Central memory CD8-positive, alpha-beta T cell (primary cell): Measurements from ENCODE around the gene ARL3.
"Not testable (repeated sequence)": the region's sequence is repeated elsewhere in the genome, so short reads cannot be mapped to it uniquely, and the experiment has no call there.

Experiments
- ATAC-seq: fragments of 150-1000 bp; cut with Tn5 transposase; replicated peaks from 2 replicates; pipeline ENCODE4 v1.10.0; 2022; ENCODE audit warnings: mild to moderate bottlenecking, moderate FRiP score, moderate number of reproducible peaks; ENCODE audit not compliant: poor library complexity, severe bottlenecking; ENCODE audit errors: extremely low read depth
- DNase-seq, 2 donors: peaks; one replicate each; pipeline ENCODE4 v3.0.0; 2021; ENCODE audit warnings: low spot score in 2 of 2
- H3K27ac Mint-ChIP-seq: one replicate; pipeline ENCODE4 v1.8.0; 2022; ENCODE audit warnings: low read depth, mild to moderate bottlenecking, moderate library complexity, mixed read lengths
- H3K27me3 Mint-ChIP-seq: one replicate; pipeline ENCODE4 v1.8.0; 2022; ENCODE audit warnings: mixed read lengths
- H3K36me3 Mint-ChIP-seq: one replicate; pipeline ENCODE4 v1.8.0; 2022; ENCODE audit warnings: mild to moderate bottlenecking, moderate library complexity, mixed read lengths; ENCODE audit not compliant: insufficient read depth
- H3K4me1 Mint-ChIP-seq: one replicate; pipeline ENCODE4 v1.8.0; 2022; ENCODE audit warnings: mixed read lengths
- H3K4me3 Mint-ChIP-seq: one replicate; pipeline ENCODE4 v1.8.0; 2022; ENCODE audit warnings: mild to moderate bottlenecking, moderate library complexity, mixed read lengths
- H3K9me3 Mint-ChIP-seq: one replicate; pipeline ENCODE4 v1.8.0; 2022; ENCODE audit warnings: mixed read lengths

The ARL3 gene

DNA sequence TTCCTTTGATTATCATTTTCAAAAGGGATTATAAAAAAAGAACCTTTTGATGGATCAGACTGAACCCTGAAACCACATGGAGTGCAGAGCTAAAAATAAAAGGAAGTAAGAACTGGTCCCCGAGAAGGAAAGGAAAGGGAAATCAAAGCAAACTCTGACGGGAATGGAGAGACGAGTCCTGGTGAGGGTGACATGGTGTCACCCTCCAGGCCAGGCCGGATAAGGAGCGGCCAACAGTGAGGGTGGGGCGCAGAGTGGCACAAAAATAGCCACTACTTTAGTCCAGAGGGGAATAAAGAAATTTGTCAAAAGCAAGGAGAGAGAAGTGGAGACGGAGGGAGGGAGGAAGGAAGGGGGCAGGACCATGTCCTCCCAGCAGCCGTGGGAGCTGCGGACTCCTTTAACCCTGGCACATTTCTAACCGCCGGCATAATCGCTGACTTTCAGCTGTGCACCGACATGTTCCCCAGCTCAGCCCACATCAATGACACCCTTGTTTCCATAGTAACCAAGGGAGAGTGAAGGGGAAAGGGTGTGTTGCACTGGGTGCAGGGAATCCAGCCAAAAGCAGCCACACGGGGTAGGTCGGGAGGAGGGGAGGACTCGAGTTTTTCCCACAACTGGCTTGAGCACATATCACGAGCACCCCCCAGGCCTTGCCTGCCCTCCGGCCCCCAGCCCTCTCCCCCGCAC lies 40.2 kb downstream of the ARL3 start:
- Mint-ChIP-seq H3K27ac (peak overlapping the region; percentile 73), H3K4me1 (peaks cover 19% of the 10 kb centered on the region), H3K9me3 (no peaks in the 10 kb centered on the region), H3K4me3 (peak overlapping the region; percentile 72), H3K27me3 (no peaks in the 10 kb centered on the region), H3K36me3 (peaks cover 5% of the 10 kb centered on the region)
- peak; percentile 95 for ATAC-seq
- DNase-seq: peak; percentile 33 to 55

DNA sequence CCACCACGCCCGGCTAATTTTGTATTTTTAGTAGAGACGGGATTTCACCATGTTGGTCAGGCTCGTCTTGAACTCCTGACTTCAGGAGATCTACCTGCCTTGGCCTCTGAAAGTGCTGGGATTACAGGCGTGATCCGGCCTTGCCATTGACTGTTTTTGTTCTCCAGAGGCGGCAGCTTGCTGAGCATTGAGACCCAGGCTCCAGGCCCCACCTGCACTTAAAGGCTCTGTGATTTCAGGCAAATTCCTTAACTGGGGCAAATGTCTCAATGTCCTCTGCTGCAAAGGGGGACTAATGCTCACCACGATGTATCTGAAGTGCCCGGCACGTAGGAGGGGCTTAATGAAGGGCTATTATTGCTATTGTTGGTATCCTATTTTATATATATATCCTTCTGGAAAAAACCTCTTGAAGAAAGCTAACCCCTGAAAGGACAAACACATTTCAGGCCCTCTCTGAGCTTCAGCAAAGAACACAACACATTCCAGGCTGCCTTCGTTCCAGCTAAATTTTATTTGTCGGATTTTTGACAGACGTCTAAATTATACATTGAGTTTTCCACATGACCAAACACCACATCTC lies 40.9 kb downstream of the ARL3 start:
- ATAC-seq (no peak), DNase-seq (no peak)
- Mint-ChIP-seq H3K9me3 (no peaks in the 10 kb centered on the region), H3K27me3 (no peaks in the 10 kb centered on the region), H3K36me3 (peaks cover 5% of the 10 kb centered on the region), H3K4me1 (peaks cover 19% of the 10 kb centered on the region), H3K27ac (peak overlapping the region; percentile 73), H3K4me3 (peak overlapping the region; percentile 72)

GRCh38 chr10:102670871-102671434 lies 43.2 kb downstream of the ARL3 start:
- no peaks in the 10 kb centered on the region for H3K9me3 Mint-ChIP-seq
- DNase-seq (no peak), ATAC-seq (no peak)
- peaks cover 19% of the 10 kb centered on the region for H3K4me1 Mint-ChIP-seq
- H3K36me3 Mint-ChIP-seq: peaks cover 1% of the 10 kb centered on the region
- H3K4me3 Mint-ChIP-seq: no peak overlapping the region
- no peaks in the 10 kb centered on the region for H3K27me3 Mint-ChIP-seq
- H3K27ac Mint-ChIP-seq: peak overlapping the region; percentile 57

DNA sequence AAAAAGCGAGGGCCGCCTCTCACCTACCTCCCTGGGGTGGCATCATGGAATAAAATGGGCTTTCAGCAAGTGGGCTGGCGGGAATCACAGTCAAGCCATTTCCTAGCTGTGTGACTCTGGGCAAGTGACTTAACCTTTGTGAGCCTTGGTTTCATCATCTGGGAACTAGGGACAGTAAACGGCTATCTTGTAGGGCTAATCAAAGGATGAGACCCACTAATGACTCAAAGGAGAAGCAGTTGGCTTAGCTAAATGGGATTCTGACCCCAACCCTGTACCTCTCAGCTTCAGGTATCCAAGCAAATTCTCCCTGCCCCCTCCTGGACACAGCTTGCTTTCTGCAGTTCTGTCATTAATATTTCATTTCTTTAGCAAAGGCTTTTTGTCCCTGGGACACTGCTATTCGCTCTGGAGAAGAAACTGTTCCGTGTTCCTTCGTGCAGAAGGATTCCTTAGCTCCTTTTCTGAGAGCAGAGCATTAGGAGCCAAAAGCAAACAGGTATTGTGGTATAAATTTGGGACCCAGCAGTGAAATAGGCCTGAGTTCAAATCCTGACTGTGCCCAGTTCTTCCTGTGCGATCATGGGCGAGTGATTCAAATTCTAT lies 44.0 kb downstream of the ARL3 start:
- peaks cover 19% of the 10 kb centered on the region for H3K4me1 Mint-ChIP-seq
- no peaks in the 10 kb centered on the region for H3K9me3 Mint-ChIP-seq
- peak overlapping the region; percentile 57 for H3K27ac Mint-ChIP-seq
- no peaks in the 10 kb centered on the region for H3K27me3 Mint-ChIP-seq
- no peak for ATAC-seq
- DNase-seq: no peak
- H3K4me3 Mint-ChIP-seq: no peak overlapping the region
- H3K36me3 Mint-ChIP-seq: peaks cover 1% of the 10 kb centered on the region

DNA sequence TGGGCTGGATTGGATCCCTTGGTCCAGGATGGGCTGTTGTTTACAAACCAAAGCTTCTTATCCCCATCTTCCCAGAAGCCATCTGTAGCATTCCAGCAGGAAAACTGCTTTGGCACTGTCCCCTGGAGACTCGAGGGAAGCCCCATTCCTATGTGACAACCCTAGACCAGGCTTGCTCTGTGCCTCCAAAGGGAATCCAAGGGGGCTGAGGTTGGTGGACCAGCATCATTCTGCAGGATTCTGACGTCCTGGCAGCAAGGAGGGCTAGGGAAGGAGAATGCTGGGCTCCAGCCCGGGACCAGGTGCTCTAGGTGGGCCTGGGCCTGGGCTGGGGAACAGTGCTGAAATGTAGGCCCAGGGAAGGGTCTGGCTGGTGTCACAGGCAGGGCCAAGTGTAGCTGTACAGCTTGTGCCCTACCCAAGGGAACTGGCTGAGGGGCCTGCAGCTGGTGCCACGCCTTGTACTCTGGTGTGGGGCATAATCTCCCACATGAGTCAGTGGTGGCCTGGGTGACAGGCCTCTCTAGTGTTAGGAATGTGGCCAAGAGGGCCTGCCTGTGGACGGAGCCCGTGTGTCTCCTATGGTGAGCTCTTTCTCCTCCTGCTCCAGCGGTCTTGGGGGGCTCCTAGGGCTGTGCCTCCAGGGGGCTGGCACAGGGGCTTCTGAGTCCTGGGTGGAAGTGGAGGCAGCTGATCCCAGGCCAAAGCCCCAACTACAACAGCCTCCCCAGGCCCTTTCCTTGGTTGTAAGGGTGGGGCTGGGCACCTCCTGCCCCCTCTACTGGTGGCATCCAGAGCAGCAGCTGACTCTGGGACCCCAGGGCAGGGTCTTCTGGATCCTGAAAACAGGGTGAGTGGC lies 44.8 kb downstream of the ARL3 start:
- Mint-ChIP-seq H3K27ac (no peak overlapping the region), H3K4me3 (no peak overlapping the region), H3K4me1 (peaks cover 12% of the 10 kb centered on the region), H3K36me3 (peaks cover 1% of the 10 kb centered on the region), H3K27me3 (no peaks in the 10 kb centered on the region), H3K9me3 (no peaks in the 10 kb centered on the region)
- DNase-seq (no peak), ATAC-seq (no peak)

- no peaks in the 10 kb centered on the region for H3K27me3 Mint-ChIP-seq
- H3K4me3 Mint-ChIP-seq: no peak overlapping the region
- H3K27ac Mint-ChIP-seq: peak overlapping the region; percentile 24
- H3K9me3 Mint-ChIP-seq: no peaks in the 10 kb centered on the region
- peaks cover 3% of the 10 kb centered on the region for H3K4me1 Mint-ChIP-seq
- no peaks in the 10 kb centered on the region for H3K36me3 Mint-ChIP-seq
- DNase-seq (no peak), ATAC-seq (no peak)
Measured at GRCh38 chr10:102668326-102669107, 45.7 kb downstream of the ARL3 start.

GRCh38 chr10:102667411-102667810 lies 46.8 kb downstream of the ARL3 start:
- not testable (repeated sequence) for H3K27me3 Mint-ChIP-seq, DNase-seq, H3K4me1 Mint-ChIP-seq, H3K9me3 Mint-ChIP-seq, ATAC-seq, H3K4me3 Mint-ChIP-seq, H3K36me3 Mint-ChIP-seq
- H3K27ac Mint-ChIP-seq: peak overlapping the region; percentile 24

GRCh38 chr10:102665904-102666509 lies 48.2 kb downstream of the ARL3 start:
- no peaks in the 10 kb centered on the region for H3K27me3 Mint-ChIP-seq
- no peak for ATAC-seq
- H3K27ac Mint-ChIP-seq: no peak overlapping the region
- H3K36me3 Mint-ChIP-seq: no peaks in the 10 kb centered on the region
- no peaks in the 10 kb centered on the region for H3K9me3 Mint-ChIP-seq
- no peak overlapping the region for H3K4me3 Mint-ChIP-seq
- no peak for DNase-seq
- H3K4me1 Mint-ChIP-seq: peaks cover 9% of the 10 kb centered on the region

DNA sequence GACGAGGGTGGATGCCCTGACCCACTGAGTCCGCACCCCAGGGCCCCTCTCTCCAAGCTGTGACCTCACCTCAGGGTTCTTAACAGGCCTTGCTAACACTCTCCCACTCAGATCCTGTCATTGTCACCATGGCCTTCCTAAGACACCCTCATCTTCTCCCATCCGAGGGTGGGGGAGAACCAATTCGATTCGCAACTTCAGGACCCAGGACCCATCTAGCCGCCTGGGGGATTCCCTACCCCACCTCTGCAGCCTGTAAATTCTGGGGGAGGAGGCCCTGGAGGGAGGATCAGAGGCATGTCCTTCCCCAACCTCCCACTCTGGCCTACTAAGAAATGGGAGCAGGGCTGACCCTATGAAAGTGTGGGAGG lies 52.6 kb downstream of the ARL3 start:
- Mint-ChIP-seq H3K4me1 (peaks cover 32% of the 10 kb centered on the region), H3K36me3 (peaks cover 13% of the 10 kb centered on the region), H3K9me3 (no peaks in the 10 kb centered on the region), H3K27me3 (no peaks in the 10 kb centered on the region), H3K4me3 (peak overlapping the region; percentile 68), H3K27ac (no peak overlapping the region)
- DNase-seq (no peak), ATAC-seq (no peak)

- H3K27ac Mint-ChIP-seq: no peak overlapping the region
- H3K27me3 Mint-ChIP-seq: no peaks in the 10 kb centered on the region
- peaks cover 15% of the 10 kb centered on the region for H3K36me3 Mint-ChIP-seq
- H3K9me3 Mint-ChIP-seq: no peaks in the 10 kb centered on the region
- ATAC-seq (peak; percentile 77), DNase-seq (peak in 1 of 2 donors; percentile 29)
- H3K4me3 Mint-ChIP-seq: peak overlapping the region; percentile 68
- peaks cover 32% of the 10 kb centered on the region for H3K4me1 Mint-ChIP-seq
Measured at GRCh38 chr10:102660888-102661657, 53.1 kb downstream of the ARL3 start.

DNA sequence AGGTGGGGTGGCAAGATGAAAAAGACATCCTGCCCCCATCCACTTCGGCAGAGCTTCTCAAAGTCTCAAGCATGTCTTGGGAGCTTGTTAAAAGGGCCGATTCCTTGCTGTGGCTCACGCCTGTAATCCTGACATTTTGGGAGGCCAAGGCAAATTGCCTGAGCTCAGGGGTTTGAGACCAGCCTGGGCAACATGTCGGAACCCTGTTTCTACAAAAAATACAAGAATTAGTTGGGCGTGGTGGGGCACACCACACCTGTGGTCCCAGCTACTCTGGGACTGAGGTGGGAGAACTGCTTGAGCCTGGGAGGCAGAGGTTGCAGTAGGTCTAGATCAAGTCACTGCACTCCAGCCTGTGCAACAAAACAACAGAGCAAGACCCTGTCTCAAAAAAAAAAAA lies 55.4 kb downstream of the ARL3 start:
- peaks cover 28% of the 10 kb centered on the region for H3K36me3 Mint-ChIP-seq
- no peak for ATAC-seq
- H3K9me3 Mint-ChIP-seq: no peaks in the 10 kb centered on the region
- no peak for DNase-seq
- no peak overlapping the region for H3K27ac Mint-ChIP-seq
- peaks cover 44% of the 10 kb centered on the region for H3K4me1 Mint-ChIP-seq
- H3K4me3 Mint-ChIP-seq: no peak overlapping the region
- H3K27me3 Mint-ChIP-seq: no peaks in the 10 kb centered on the region
